ENCODE results near the gene SCGB1A1.

- TF ChIP-seq EZH2 (IDR thresholded peaks at IDR 0.05; ENCODE audit: borderline replicate concordance, low read length) (no peak), CTCF (IDR thresholded peaks at IDR 0.05; ENCODE audit: low read length) (no peak)
These were observed 31.9 kb downstream of the SCGB1A1 start for GRCh38 chr11:62450543-62451240.
